HG03064 (cell line): ENCODE measurements around the gene PAPPA.

ENCODE experiments used
- ATAC-seq: cut with Tn5 transposase; IDR thresholded peaks from one replicate; pipeline ENCODE4 v1.9.1; 2021; ENCODE audit warnings: low read depth; ENCODE audit not compliant: unreplicated experiment

The PAPPA gene

DNA sequence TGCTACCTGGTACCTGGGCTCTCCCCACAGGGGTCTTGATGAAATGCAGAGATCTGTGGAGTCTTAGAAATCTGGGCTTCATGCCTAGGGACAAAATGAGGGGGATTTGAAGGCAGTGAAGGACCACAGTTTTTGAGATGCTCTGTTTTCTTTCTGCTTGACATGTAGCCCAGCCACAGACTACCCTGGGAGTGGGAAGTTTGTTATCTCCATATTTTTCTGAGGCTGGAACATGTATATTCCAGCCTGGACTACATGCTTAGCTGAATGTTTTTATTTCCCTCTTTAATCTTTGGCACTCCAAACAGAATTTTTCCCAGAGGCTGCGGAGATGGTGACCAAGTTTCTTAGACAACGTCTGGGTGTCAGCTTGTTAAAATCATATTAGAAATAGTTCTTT is 252.9 kb downstream of the PAPPA start:
- no peak for ATAC-seq

DNA sequence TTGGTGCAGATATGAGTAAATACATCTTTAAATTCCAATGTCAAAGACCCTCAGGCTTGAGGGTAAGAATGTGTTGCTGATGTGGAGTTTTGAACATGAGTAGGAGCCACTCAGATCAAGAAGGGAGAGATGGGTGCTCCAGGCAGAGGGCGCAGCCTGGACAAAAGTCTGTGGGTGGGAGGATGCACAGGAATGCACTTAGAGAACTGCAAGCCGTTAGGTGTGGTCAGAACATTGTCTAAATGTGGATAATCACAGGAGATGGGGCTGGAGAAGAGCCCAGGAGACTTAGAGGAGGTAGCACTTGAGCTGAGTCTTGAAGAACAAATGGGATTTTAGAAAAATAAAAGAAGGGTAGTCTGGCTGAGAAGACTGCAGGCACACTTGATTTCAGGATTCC is 255.5 kb downstream of the PAPPA start:
- no peak for ATAC-seq

DNA sequence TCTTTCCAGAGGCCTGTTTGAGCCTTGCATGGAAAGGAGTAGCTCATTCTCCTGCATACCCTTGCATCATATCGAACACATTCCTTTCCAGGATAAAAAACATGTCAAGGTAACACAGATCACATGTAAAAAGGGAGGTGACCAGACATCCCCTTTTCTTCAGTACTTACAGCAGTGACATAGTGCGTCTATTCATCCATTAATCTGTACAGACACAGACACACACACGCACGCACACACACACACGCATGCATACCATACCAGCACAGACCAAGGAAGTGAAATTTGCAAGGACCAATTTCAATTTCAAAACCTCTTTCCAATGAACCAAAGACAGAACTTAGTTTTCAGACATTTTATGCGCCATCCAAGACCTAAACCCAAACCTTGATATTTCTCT is 256.0 kb downstream of the PAPPA start:
- ATAC-seq, result no peak

DNA sequence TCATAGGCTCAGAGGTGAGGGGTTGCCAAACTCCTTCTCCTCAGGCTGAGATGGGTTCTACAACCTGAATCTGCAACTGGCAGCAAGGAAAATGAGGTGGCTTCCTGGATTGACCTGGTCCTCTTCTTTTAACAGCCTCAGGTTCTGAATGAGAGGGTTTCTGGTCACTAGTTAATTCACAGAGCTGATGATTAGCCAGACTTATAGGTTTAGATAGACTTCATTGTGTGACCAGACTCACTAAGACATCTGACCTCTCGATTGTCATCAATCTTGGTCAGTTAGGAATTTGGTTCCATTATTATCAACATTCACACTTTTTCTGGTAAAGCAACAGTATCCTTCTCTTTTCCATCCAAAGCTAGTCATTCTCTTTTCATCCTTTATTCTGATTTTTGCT is 257.9 kb downstream of the PAPPA start:
- ATAC-seq, result no peak

DNA sequence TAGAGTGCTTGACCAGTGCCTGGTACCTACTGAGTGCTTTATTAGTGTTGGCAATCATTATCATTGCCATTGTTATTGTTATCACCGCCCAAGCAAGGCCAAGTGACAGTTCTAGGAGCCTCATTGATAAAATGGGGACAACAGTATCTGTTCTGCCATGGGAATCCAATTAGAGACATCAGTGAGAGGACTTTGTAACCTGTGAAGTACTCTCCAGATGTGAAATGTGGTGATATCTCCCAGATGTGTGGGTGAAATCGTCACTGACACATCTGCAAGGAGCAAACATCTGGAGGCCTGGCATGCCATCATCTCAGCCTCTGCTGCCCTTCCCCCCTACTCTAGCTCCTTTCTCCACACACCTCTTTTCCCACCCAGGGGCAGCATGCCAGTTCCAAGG is 260.8 kb downstream of the PAPPA start:
- ATAC-seq, result no peak

DNA sequence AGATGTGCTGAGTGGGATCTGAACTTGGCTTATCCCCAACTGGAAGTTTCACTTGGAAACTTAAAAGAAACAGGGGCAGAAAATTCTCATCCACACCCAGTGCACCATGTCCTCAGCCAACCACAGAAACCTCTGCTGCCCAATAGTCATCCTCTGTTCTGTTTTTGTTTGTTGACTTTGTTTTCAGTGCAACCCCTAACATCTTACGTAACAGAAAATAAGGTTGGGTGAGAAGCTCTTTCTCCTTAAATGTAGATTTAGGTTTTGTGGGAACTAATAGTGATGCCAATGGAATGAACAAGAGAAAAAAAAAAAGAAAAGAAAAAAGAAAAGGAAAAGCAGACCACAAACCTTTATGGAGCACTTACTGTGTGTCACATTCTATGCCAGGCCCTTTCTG is 262.8 kb downstream of the PAPPA start:
- ATAC-seq, result no peak

DNA sequence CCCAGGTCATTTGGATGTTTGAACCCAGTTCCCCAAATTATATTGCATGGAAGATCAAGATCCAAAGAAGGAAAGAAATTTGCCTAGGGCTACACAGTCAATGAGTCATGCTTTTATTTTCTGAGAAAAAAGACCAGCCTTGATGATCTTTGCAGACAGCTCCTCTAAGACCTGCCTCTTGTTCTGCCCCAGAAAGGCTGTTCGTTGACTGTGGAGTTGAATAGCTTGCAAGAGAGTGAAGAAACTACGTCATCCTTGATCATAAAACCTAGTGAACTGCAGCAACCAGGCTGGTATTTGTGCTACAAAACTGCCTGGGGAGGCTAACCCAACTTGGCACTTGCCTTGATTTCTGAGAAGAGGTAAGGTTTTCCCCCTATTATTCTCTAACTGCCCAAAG is 263.9 kb downstream of the PAPPA start:
- ATAC-seq, result no peak

DNA sequence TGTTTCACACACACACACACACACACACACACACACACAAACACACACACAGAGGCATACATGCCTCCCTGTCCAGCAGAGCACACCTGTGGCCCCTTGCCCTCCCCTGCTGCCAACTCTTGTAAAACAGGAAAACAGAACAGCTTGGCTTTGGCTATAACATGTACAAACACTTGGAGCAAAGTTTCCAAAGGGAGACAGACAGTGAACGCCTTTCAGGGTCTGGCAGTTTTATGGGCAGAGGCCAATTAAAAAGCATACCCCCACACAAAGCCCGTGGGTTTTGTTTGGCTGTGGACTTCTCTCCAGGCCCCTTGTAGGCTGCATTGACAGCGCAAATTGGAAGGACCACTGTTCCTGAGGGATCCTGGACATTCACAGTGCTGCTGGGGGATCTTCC is 265.6 kb downstream of the PAPPA start:
- ATAC-seq, result no peak

DNA sequence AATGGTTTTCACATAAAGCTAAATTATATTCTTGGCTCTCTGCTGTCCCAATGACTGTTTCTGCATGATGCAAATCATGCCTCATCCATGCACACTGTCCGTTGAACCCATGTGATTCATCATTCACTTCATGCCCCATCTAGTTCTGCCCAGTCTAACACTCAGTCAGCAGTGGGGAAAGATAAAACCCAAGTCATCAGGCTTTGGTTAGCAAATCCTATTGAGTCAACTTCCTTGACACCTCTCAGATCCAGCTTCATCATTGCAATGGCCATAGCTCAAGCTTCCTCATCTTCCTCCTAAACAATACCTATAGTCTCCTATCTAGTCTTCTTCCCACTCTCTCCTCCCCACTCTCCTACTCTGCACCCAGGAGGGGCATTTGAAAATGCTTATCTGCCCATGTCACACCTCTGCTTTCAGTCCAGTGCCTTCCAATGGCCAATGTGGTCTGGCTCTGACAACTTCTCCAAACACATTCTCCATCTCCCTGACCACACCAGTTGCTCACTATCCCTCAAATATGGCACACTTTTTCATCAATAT is 267.5 kb downstream of the PAPPA start:
- ATAC-seq, result no peak

DNA sequence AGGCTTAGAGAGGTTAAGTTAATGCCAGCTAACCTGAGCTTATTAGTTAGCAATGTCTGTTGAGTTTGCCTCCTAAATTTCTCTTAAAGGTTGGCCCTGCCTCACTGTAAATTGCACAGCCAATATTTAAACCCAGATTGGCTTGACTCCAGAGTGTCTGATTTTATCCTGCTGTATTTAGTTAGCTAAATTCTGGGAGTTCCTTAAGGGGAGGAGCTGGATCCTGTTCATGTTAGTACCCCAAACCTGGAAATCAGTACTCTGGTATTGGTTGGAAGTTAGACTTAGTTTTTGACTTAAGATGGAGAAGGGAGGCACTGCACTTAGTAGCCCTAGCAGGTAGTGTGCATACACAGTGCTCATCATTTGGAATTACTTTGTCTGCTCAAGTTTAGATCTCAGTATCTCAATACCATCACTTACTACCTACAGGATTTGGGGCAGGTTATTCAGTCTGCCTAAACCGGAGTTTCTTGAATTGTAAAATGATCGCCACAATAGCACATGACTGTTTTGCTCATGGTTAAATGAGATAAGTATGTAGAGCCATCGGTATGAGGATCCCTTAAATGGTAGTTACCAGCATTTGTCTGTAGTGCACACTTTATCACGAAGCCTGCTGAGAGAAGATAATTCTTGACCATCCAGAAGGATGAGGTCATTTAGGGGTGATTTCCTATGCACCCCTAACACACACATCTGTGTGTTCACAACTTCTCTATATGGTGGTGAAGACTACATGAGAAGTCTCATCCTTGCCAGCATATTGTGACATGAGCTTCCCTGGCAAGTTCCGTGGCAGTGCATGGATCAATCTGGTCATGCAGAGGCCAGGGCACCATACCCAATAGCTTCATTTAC is 268.8 kb downstream of the PAPPA start:
- no peak for ATAC-seq

DNA sequence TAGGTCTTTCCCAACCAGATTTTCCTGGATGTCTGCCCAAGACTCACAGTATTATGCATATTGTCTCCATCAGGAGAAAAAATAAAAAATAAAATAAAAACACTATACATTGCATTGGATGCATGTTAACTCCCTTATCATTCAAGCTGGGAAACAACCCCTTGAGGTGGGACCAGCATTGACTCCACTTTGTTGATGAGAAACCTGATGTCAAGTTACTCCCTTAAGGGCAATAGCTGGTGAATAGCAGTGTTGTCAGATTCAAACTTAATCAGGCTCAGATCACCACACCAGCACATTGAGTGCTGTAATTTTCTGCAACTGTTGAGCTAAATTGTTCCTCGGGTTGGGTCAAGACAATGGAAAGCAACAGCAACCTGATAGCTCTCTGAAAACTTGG is 269.6 kb downstream of the PAPPA start:
- ATAC-seq, result no peak

DNA sequence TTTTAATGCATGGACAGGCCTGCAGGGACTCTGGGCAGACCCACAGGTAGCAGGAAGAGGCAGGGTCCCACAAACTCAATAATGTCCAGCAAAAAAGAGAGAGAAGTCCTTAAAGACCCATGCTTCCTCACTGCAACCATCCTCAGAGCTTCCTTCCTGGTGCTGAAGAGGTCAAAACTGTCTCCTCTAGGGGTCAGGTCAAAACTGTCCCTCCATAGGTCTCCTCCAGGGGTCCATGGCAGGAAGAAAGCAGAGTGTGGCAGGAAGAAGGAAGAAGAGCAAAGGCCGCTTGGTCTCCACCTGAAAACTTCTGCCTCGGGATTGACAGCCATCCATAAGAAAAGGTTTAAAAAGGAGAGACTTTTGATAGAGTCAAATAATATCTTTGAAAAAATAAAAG is 271.7 kb downstream of the PAPPA start:
- no peak for ATAC-seq

DNA sequence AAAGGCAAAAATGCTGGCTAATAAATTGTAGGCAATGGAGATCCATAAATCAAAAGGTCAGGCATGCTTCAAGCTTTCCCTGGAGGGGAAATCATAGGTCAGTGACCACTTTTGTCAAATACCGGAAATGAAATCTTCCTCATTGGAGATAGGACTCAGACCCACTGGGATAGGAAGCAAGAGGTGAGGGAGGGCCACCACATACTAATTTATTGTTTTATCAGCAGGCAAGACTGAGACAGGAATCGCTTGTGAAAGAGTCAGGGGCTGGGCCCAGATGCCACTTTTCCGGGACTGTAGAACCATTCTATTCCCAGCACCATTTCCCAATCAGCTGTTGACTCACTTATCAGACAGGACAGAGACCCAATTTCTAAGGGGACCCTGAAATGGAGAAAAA is 277.3 kb downstream of the PAPPA start:
- ATAC-seq, result no peak

DNA sequence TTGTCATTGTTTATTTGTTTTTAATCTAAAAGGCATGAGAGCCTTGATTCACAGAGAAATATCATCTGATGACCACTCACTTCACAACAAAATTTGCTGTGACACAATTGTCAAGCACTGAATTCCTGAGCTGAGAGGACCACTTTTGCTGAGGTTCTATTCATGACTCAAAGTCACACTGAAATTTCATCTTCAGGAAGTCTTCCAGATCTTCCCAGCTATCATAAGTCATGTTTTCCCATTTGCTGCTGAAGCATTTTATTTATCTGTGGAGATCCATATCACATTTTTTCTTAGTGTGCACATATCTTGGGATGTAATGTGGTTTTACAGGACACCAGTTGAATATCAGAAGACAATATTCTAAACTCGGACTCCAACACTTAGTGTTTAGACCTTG is 278.5 kb downstream of the PAPPA start:
- no peak for ATAC-seq

DNA sequence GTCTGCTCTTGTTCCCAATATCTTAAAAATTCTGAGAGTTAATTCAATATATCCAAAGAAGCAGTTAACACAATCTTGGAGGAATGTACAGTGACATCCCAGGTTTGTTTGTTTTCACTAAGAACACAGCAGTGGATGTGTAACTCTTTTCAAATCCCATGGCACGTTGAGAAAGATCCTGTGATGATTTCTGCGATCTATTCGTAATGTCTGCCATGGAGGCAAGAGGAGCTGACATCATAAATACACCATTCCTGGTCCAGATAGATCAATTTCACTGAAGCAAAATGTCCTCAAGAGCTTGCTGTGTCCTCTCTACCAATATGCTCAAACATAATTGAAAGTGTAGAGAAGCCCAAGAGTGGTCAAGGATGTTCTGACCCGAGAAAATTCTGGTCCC is 280.7 kb downstream of the PAPPA start:
- no peak for ATAC-seq

DNA sequence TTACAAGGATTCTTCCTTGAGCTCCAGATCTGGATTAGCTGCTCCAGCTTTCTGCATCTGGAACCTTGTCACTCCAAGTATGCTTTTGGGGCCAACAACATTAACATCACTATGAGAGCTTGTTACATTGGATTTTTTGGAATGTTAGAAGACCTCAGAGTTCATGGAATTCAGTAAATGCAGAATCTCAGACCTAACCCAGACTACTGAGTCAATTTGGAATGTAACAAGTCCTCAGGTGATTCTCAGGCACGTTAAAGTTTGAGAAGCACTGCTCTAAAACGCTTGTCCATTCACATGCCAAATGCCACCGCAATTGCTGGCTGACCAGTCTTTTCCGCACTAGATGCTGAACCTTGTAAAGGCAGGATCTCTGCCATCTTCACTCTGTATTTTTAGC is 282.1 kb downstream of the PAPPA start:
- no peak for ATAC-seq

DNA sequence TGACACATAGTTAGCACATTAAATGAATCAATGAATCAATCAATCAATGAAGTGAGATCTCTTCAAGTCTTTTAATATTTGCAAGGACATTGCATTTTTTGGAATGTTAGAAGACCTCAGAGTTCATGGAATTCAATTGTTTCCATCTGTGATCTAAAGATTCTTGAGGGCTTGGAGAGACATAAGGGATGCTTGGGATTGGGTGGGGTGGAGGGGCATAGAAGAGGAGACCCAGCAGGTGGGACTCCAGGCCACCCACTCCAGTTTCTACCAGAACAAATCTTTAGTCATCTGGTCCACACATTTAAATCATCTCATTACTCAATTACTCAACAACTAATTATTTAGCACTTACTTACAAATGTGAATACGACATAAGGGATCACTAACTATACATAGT is 282.5 kb downstream of the PAPPA start:
- ATAC-seq, result no peak

DNA sequence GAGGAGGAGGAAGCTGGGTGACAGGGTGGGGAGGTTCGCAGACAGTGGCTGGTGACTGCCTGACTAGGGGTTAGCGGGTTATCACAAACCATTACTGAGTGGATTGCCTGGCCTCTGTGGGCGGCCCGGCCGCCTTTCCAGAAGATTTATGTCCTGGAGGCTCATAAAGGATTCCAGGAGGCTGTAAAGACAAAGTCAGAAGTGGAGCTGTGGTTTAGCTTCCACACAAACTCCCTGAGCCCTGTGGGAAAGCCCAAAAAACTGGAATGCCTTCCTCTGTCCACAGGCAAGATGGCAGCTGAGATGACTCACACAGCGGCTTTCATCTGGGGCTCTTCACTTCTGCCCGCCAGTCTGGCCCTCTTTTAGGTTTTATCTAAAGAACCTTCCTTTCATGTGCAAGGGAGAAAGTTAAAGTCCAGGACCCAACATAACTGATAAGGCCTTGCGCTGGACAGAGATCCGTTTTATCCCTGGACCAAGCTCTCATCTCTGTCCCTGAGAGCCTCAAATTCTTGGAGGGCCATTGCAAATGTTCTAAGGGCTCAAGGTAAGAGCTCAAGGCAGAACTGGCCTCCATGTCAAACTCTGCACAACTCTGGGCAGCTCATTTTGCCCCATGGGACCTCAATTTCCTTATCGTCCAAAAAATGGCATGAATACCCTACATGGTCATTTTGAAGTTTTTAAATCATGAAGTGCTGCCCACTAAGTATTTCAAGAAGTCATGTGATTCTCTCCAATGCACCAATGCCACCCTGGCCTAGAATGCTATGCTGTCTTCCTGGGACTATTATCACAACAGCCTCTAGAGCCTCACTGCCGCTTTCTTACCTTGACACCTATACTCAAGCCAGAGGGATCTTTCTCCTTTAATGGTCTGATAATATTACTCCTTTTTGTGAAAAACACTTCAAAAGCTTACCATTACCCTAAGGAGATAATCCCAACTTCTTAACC is 284.1 kb downstream of the PAPPA start:
- no peak for ATAC-seq

DNA sequence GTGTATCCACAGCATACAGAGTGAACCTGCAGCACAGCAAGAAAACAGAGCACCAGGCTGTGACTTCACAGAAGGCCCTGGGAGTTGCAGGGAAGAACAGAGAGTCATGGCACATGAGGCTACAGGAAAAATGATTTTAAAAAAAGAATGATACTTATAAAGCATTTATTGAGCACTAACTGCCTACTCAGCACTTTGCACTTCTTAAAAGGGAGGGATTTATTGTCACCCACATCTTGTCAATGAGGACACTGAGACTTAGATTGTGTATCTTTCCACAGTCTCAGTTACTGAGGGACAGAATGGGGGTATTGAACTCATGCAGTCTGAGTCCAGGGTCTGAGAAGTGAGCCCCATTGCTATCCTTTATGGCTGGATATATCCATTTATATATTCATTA is 288.9 kb downstream of the PAPPA start:
- ATAC-seq, result no peak

DNA sequence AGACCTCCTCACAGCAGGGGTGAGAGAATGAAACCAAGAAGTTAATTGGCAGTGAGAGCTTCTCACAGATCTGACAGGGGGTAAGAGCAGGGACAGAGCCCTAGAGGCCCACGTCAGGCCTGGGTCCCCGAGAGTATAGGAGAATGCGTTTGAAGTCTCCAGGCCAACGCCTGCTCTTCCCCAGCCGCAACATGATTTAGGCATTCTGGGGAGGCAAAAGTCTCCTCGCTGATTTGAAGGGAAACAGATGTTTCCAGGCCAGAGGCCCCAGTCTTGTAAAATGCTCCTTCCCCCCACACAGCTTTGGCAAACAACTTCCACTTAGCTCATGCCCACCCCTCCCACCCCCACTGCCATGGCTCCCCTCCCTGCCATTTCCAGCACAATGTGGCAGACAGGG is 294.3 kb downstream of the PAPPA start:
- no peak for ATAC-seq

DNA sequence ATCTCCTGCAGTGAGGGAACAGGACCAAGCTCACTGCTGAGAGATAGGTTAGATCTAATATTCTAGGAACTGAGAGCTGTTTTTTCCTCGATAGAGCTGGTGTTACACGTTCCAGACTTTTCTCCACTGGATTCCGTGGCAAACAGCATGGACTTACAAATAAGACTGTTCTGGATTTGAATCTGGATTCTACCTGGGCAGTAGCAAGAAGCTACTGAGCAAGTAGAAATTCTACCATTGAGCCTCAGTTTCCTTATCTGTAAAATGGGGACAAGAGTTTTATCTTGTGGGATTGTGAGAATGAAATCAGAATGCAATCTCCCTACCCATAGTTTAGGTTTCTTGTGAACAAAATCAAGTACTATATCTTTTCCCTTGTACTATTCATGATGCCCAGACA is 294.8 kb downstream of the PAPPA start:
- ATAC-seq, result no peak
